ENCODE data around the gene SWI5. TPM values are rescaled to one million over a fixed set of nuclear protein-coding genes. Genes with fewer than 3 reads are reported as not detected.

Gene SWI5
- total and polyA plus RNA-seq, 7 donors = 10.0 to 24.7 (median 20.1) TPM

DNA sequence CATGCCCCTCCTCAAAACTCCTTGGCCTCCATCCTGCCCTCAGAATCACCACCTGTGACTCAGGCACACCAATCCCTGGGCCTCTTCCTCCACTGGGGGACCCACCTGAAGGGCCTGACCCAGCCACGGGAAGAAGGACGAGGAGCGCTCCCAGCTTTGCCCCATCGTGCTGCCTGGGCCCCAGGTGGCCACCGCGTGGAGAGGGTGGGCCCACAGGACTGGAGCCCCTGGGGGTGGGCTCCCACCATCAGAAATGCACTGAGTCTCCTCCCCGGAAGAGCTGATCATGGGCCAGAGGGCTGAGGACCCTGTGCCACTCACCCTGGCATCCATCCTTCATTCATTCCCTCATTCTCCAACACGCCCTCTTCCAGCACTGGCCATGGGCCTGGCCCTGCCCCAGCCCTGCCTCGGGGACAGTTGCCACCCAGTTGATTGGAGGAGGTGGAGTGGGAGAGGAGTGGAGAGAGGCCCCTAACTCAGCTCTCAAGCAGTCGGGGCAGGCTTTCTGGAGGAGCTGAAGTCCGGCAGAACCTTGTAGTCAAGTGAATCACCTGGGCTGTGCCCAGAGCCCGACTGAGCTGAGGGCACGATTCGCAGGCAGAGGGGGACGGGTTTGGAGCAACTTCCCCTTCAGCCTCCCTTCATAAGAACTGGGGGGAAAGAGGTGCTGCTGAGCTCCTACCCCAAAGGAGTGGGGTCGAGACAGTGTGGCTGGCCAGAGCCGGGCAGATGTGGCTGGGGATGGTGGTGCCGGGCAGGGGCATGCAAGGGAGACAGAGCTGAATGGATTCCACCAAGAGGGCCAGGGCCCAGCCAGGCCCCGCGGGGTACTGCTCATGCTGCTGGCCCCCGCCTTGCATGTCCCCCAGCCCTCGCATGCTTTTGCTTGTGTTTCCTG lies 43.3 kb upstream of the SWI5 start:
- Histone ChIP-seq H3K36me3 (ENCODE audit: insufficient read depth in 1 of 2, low read depth in 1 of 2) (no peaks in the 10 kb centered on the region), H3K4me1 (no peaks in the 10 kb centered on the region), H3K4me3 (no peak overlapping the region), H3K9me3 (no peaks in the 10 kb centered on the region), H3K27ac (no peak overlapping the region), H3K27me3 (ENCODE audit: insufficient read depth in 3 of 3, low read length in 2 of 3) (no peaks in the 10 kb centered on the region)
- WGBS, 3 donors = 77 to 82% (median 82%) methylated on average over 19 to 22 of the region's 22 CpGs
- intact Hi-C loops (cut with DNase I) = no loop called here
- TF ChIP-seq, protein P1, sequence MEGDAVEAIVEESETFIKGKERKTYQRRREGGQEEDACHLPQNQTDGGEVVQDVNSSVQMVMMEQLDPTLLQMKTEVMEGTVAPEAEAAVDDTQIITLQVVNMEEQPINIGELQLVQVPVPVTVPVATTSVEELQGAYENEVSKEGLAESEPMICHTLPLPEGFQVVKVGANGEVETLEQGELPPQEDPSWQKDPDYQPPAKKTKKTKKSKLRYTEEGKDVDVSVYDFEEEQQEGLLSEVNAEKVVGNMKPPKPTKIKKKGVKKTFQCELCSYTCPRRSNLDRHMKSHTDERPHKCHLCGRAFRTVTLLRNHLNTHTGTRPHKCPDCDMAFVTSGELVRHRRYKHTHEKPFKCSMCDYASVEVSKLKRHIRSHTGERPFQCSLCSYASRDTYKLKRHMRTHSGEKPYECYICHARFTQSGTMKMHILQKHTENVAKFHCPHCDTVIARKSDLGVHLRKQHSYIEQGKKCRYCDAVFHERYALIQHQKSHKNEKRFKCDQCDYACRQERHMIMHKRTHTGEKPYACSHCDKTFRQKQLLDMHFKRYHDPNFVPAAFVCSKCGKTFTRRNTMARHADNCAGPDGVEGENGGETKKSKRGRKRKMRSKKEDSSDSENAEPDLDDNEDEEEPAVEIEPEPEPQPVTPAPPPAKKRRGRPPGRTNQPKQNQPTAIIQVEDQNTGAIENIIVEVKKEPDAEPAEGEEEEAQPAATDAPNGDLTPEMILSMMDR (IDR thresholded peaks at IDR 0.05) = no peak
- no peak for ATAC-seq
- DNase-seq = no peak

DNA sequence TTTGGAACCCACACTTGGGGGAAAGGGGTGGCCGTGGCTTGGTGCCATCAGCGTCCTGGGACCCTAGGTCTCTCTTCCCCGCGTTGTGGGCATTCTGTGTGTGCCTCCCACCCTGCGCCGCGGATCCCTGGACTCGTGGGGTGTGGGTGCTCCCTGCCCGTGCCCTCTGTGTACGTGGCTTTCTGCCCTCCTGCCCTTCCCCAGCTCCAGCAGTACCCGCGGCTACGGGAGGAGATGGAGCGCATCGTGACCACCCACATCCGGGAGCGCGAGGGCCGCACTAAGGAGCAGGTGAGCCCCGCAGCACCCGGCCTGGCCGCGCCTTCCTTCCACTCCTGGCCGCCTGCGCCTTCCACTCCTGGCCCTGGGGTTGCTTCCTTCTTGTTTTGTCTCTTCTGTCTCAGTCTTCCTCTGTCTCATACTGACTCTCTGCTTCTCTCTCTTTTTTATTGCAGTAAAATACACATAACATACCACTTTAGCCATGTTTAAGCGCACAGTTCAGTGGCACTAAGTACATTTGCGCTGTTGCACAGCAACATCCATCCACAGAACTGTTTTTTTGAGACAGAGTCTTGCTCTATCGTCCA lies 42.2 kb upstream of the SWI5 start:
- ATAC-seq (no peak), DNase-seq (no peak)
- TF ChIP-seq, protein P1 (IDR thresholded peaks at IDR 0.05) = no peak
- H3K27ac ChIP-seq = no peak overlapping the region
- no peaks in the 10 kb centered on the region for H3K9me3 ChIP-seq
- no peaks in the 10 kb centered on the region for H3K36me3 ChIP-seq (ENCODE audit: insufficient read depth in 1 of 2, low read depth in 1 of 2)
- H3K4me1 ChIP-seq = no peaks in the 10 kb centered on the region
- WGBS, 3 donors = 82 to 88% (median 83%) methylated on average over 28 of the region's 28 CpGs
- H3K4me3 ChIP-seq = no peak overlapping the region
- intact Hi-C loops (cut with DNase I) = no loop called here
- H3K27me3 ChIP-seq (ENCODE audit: insufficient read depth in 3 of 3, low read length in 2 of 3) = no peaks in the 10 kb centered on the region

DNA sequence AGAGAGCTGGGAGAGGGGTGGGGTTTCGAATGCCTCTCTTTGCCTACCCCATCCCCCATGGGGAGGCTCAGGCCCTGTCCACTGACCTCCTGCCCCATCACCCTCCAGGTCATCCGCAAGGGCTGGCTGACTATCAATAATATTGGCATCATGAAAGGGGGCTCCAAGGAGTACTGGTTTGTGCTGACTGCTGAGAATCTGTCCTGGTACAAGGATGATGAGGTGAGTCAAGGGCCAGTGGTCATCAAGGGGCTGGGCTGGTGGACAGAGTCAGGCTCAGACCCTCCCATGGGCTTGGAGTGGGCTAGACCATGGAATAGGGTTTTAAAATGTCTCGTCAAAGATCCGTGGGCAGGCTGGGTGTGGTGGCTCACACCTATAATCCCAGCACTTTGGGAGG lies 34.0 kb upstream of the SWI5 start:
- H3K4me1 ChIP-seq = no peaks in the 10 kb centered on the region
- intact Hi-C loops (cut with DNase I) = loop anchor here in 1 of 2 donors (10.0 kb wide), 1 partner anchor 63 kb away; no protein-coding TSS in a partner anchor
- WGBS, 3 donors = 81 to 87% (median 85%) methylated on average over 4 of the region's 4 CpGs

DNA sequence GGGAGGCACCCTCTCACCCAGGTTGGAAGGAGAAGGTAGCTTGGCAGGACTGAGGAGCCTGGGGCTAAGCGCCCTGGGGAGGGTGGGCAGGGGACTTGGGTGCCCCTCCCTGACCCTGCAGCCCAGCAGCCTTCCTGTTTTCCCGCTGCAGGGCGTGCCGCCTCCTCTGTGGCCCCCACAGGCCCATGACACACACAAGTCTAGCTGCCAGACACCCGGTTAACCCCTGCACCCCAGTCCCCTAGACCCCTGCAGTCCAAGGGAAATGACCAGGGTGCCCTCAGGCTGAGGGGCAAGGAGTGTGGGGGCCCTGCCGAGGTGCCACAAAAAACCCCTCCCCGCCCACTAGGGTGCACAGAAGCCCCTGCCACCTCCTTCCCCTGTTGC lies 33.3 kb upstream of the SWI5 start:
- H3K36me3 ChIP-seq (ENCODE audit: insufficient read depth in 1 of 2, low read depth in 1 of 2) = no peaks in the 10 kb centered on the region
- ATAC-seq = peak in 3 of 4 donors; percentile 17 to 60 (median 19)
- no peak overlapping the region for H3K4me3 ChIP-seq
- TF ChIP-seq, protein P1 (IDR thresholded peaks at IDR 0.05) = no peak
- H3K27ac ChIP-seq = no peak overlapping the region
- 45 to 70% (median 60%) methylated on average over 5 to 7 of the region's 7 CpGs for WGBS, 3 donors
- no peaks in the 10 kb centered on the region for H3K4me1 ChIP-seq
- no peaks in the 10 kb centered on the region for H3K9me3 ChIP-seq
- peak; percentile 70 to 75 for DNase-seq
- peaks cover 0 to 11% (median 1%) of the 10 kb centered on the region in 3 donors for H3K27me3 ChIP-seq (ENCODE audit: insufficient read depth in 3 of 3, low read length in 2 of 3)
- intact Hi-C loops (cut with DNase I) = loop anchor here in 1 of 2 donors (10.0 kb wide), 1 partner anchor 62 kb away; no protein-coding TSS in a partner anchor

More for the DNA sequence above, 34.0 kb upstream of the SWI5 start:
- ATAC-seq = no peak
- Histone ChIP-seq H3K4me3 (no peak overlapping the region), H3K27me3 (ENCODE audit: insufficient read depth in 3 of 3, low read length in 2 of 3) (peaks cover 0 to 11% (median 1%) of the 10 kb centered on the region in 3 donors), H3K36me3 (ENCODE audit: insufficient read depth in 1 of 2, low read depth in 1 of 2) (no peaks in the 10 kb centered on the region), H3K9me3 (no peaks in the 10 kb centered on the region), H3K27ac (no peak overlapping the region)
- TF ChIP-seq, protein P1 (IDR thresholded peaks at IDR 0.05) = no peak
- DNase-seq = no peak

Measured in psoas muscle (tissue), 8 donors.